HG03025 (cell line): ENCODE results near the gene LIN52.
"Not testable (repeated sequence)": the region's sequence is repeated elsewhere in the genome, so short reads cannot be mapped to it uniquely, and the experiment has no call there.

Experiments
- ATAC-seq: cut with Tn5 transposase; IDR thresholded peaks from one replicate; pipeline ENCODE4 v1.9.1; 2021; ENCODE audit warnings: mild to moderate bottlenecking, moderate library complexity; ENCODE audit not compliant: unreplicated experiment, low FRiP score

Gene LIN52

DNA sequence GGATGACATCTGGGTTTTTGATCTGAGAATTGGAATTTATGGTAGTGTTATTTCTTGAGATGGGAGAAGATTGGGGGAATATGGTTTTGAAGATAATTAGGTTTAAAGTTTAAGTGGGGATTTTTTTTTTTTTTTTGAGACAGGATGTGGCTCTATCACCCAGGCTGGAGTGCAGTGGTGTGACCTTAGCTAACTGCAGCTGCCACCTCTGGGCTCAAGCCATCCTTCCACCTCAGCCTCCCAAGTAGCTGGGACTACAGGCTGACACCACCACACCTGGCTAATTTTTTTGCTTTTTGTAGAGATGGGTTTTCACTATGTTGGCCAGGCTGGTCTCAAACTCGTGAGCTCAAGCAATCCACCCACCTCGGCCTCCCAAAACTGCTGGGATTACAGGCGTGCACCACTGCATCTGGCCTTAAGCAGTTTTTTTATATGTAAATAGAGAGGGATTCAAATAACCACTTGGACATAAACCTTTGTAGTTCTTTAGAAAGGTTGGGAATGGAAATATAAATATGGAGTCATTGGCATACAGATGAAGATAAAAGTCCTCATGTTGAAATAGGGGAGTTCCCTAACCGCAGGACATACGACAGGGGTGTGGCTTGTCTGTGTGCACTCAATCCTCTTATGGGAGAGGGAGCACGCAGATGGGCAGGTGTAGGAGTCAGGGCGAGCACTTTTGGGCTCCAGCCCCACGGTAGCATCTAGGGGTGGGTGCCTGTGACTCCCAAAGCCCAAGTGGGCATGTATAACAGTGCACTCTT is 4.7 kb downstream of the LIN52 start:
- ATAC-seq, result no peak

- ATAC-seq, result no peak
These were observed 20.6 kb downstream of the LIN52 start for GRCh38 chr14:74105381-74105780.

DNA sequence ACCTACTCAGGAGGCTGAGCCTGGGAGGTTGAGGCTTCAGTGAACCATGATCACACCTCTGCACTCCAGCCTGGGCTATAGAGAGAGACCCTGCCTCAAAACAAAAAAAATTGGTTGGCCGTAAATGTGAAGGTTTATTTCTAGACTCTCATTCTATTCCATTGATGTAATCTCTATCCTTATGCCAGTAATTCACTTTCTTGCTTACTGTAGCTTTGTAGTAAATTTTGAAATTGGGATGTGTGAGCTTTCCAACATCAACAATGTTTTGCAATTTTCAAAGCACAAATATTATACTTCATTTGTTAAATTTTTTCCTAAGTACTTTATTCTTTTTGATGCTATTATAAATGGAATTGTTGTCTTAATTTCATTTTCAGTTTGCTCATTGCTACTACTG is 24.6 kb downstream of the LIN52 start:
- ATAC-seq, result no peak

DNA sequence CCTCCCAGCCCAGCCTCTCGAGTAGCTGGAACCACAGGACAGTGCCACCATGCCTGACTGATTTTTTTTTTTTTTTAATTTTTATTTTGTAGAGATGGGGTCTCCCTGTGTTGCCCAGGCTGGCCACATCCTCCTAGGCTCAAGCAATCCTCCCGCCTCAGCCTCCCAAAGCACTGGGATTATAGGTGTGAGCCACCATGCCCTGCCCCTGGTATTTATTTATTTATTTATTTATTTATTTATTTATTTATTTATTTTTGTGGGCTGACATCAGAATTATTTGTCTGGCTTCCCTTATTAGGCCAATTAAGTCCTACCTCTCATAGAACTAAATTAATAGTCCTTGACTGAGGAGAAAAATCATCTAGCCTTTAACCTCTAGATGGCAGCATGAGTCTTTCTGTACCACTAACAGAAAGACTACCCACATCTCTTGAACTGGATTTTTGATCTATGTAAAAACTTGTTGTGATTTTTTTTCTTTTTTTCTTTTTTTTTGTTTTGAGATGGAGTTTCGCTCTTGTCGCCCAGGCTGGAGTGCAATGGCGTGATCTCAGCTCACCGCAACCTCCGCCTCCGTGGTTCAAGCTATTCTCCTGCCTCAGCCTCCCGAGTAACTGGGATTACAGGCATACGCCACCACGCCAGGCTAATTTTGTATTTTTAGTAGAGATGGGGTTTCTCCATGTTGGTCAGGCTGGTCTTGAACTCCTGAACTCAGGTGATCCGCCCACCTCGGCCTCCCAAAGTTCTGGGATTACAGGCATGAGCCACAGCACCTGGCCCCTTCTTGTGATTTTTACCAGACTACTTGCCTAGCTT is 26.9 kb downstream of the LIN52 start:
- ATAC-seq, result not testable (repeated sequence)

DNA sequence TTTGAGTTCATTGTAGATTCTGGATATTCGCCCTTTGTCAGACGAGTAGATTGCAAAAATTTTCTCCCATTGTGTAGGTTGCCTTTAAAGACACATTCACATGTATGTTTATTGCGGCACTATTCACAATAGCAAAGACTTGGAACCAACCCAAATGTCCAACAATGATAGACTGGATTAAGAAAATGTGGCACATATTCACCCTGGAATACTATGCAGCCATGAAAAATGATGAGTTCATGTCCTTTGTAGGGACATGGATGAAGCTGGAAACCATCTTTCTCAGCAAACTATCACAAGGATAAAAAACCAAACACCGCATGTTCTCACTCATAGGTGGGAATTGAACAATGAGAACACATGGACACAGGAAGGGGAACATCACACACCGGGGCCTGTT is 40.7 kb downstream of the LIN52 start:
- not testable (repeated sequence) for ATAC-seq

DNA sequence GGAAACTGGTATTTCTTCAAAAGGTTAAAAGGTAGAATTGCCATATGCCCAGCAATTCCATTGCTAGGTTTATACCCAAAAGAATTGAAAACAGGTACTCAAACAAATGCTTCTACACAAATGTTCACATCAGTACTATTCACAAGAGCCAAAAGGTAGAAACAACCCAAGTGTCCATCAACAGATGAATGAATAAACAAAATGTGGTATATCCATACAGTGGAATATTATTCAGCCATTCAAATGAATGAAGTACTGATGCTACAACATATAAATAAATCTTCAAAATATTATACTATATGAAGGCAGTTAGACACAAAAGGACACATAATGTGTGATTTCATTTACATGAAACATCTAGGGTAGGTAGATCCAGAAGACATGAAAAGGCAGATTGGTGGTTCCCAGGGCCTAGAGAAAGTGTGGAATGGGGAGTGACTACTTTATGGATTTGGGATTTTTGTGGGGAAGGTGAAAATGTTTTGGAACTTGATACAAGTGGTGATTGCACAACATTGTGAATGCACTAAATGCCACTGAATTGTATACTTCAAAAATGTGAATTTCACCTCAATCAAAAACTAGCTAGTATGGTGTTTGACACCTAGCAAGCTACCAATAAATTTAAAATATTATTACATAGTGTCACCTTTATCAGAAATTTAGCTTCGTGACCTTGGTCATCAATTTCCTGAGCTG is 41.7 kb downstream of the LIN52 start:
- ATAC-seq, result no peak

GRCh38 chr14:74127634-74128033 is 42.9 kb downstream of the LIN52 start:
- ATAC-seq, result no peak

- no peak for ATAC-seq
These were observed 49.2 kb downstream of the LIN52 start for GRCh38 chr14:74133833-74134481.

GRCh38 chr14:74134484-74134883 is 49.7 kb downstream of the LIN52 start:
- ATAC-seq, result no peak

DNA sequence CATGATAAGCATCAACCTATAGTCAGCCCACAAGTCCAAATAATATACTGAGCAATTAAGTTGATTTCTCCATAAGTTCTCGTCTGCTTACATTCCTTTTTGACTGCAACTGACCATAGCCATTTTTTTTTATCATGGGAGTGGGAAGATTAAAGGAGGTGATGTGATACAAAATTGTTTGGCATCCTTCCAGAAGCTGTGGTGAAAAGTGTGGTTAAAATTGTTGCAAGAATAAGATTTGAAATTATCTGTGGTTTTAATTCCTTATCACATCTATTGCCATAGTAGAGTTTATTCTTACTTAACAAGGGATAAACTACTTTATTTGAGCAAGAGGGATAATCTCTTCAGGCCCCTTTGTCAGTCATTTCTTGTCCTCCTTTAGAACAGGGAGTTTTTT is 50.7 kb downstream of the LIN52 start:
- no peak for ATAC-seq

DNA sequence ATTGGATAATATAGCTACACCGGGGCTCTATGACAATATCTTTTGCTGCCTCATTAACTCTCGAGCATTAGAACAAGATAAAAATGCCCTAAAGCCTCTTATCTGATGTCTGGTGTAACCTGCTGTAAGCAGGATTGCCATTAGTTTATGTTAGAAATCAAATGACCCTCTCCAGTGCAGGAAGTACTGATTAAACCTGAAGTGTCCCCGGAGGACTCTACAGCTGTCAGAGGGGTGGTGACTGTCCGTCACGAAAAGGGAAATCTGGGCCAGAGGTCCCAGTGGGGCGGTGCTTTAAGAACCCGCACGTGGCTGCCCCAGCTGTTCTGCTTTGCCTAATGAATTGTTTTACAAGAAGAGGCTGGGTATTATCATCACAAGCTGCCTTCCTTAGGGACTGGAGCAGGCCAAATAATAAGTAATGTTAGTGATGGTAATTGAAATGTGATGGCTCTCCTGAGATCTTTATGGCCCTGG is 55.7 kb downstream of the LIN52 start:
- no peak for ATAC-seq

GRCh38 chr14:74141703-74142102 is 56.9 kb downstream of the LIN52 start:
- ATAC-seq, result no peak

- no peak for ATAC-seq
These were observed 57.8 kb downstream of the LIN52 start for GRCh38 chr14:74142523-74142922.

DNA sequence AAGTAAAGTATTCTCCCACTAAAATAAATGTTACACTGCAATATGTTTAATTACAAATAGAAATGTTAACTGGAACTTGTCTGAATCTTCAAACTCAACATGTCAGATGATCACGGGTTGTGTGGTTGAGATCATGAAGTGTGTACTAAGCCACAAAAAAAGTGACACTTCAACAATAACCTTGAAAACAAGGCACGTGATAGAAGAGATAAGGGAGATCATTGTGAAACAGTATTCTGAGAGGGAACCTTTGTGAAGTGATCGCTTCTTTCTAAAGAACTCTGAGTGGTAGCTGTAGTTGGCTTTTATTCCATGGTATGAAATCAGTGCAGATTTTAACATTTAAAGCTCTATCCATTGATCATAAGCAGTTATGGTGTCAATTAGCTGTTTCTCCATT is 60.0 kb downstream of the LIN52 start:
- no peak for ATAC-seq

- no peak for ATAC-seq
These were observed 62.8 kb downstream of the LIN52 start for GRCh38 chr14:74147571-74147970.

DNA sequence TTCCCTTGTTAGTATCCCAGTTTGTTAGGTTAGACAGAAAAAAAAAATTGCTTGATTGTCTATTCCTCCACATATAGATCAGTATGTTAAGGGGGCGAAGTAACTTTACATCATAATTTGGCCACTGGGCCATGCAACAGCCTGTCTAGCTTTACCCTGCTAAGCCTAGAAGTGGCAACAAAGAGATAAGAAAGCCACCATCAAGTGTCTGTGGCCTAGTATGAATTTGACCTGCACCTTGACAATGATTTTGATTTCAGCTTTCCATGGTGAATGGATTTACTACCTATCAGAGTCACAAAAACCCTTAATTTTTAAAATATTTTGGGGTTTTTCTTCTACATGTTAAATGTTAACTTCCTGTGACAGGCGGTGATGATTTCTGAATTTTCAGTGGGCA is 63.9 kb downstream of the LIN52 start:
- ATAC-seq, result no peak

DNA sequence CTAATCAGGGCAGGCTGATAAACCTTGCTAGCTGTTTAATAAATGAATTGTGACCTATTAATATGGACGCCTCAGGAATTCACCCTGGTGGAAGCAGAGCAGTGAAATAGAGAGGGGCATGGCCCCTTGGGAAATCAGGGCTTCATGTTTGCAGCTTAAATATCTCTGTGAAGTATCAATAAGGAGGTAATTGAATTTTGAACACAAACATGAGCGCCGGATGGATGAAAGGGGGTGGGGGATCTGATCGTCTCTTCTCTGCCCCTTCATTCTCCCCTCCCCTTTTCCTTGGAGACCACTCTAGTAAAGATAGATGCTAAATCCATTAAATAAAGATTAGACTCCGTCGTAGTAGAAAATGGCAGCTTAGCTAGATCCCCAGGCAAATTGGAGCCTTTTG is 70.5 kb downstream of the LIN52 start:
- ATAC-seq, result no peak

- ATAC-seq, result no peak
These were observed 71.0 kb downstream of the LIN52 start for GRCh38 chr14:74155749-74156148.

GRCh38 chr14:74160763-74161162 is 76.0 kb downstream of the LIN52 start:
- no peak for ATAC-seq

- ATAC-seq, result no peak
These were observed 76.9 kb downstream of the LIN52 start for GRCh38 chr14:74161526-74162158.
